K562 (cell line): Measurements from ENCODE around the gene IMMP2L. TPM values are rescaled to one million over a fixed set of nuclear protein-coding genes. Genes with fewer than 3 reads are reported as not detected.

Experiments used
- ATAC-seq: fragments of 200-7000 bp; cut with Tn5 transposase; 3 replicates; pipeline ENCODE4 v1.9.1; 2020; ENCODE audit warnings: moderate library complexity
- BruUV-seq: library from RNA; stranded (reverse); fragments of 400-500 nt; replicated peaks from 2 replicates; lab custom pipeline; 2021; lab: Mats Ljungman, UMichigan
- CTCF ChIA-PET: fragments of 300-600 bp; formaldehyde crosslinking; extraction: SDS; loops from one replicate; lab custom pipeline; 2021; ENCODE audit warnings: low intra/inter-chr PET ratio; lab: Yijun Ruan, JAX
- POLR2A ChIA-PET: fragments of 300-600, 350-650 bp; sonication (Branson Sonifier 250); formaldehyde crosslinking; extraction: SDS; loops from one replicate; lab custom pipeline; 2021; ENCODE audit warnings: antibody characterized with exemption, inconsistent platforms; lab: Yijun Ruan, JAX
- DNase-seq, 4 experiments: peaks; one replicate each; pipeline versions ENCODE4 v3.0.0 to v3.0.0-alpha.2; 2011 to 2018; ENCODE audit warnings: low spot score in 3 of 4, mixed read lengths in 3 of 4; ENCODE audit errors: extremely low read depth in 1 of 4
- FAIRE-seq: peaks from 2 replicates; lab custom pipeline; 2011; peaks lifted over from hg19 to GRCh38; lab: Jason Lieb, UNC
- H2AFZ ChIP-seq: 2 replicates; pipeline ENCODE4 v1.6.0; 2011; ENCODE audit warnings: low read depth, low read length, control low read depth, inconsistent platforms
- H3K27ac ChIP-seq: fragments of 200-600 bp; 3 replicates; pipeline ENCODE4 v1.8.0; 2011; ENCODE audit warnings: low read depth, mild to moderate bottlenecking, control low read depth, inconsistent platforms, low read length, moderate library complexity, mixed read lengths; ENCODE audit errors: extremely low read depth
- H3K27me3 ChIP-seq, 2 experiments: fragments of 300-600 bp in 1 of 2; 2 replicates in 1 of 2; 3 replicates in 1 of 2; pipeline versions ENCODE4 v1.6.0 to v1.8.0; 2011; ENCODE audit warnings: inconsistent platforms in 2 of 2, low read length in 2 of 2, mild to moderate bottlenecking in 1 of 2, mixed read lengths in 1 of 2, moderate library complexity in 1 of 2; ENCODE audit not compliant: control insufficient read depth in 2 of 2, insufficient read depth in 2 of 2
- H3K36me3 ChIP-seq: fragments of 300-600 bp; 3 replicates; pipeline ENCODE4 v1.8.0; 2011; ENCODE audit warnings: mild to moderate bottlenecking, low read length, inconsistent platforms; ENCODE audit not compliant: control insufficient read depth, insufficient read depth
- H3K4me1 ChIP-seq, 2 experiments: fragments of 200-600 bp in 1 of 2; replicated peaks in 1 of 2; 2 replicates in 1 of 2; 3 replicates in 1 of 2; pipeline versions ENCODE4 v1.5.1 to v1.8.0; 2011; ENCODE audit warnings: inconsistent platforms in 2 of 2, low read length in 2 of 2, mild to moderate bottlenecking in 1 of 2, mixed read lengths in 1 of 2, moderate library complexity in 1 of 2; ENCODE audit not compliant: control insufficient read depth in 2 of 2, insufficient read depth in 2 of 2
- H3K4me2 ChIP-seq: 2 replicates; pipeline ENCODE4 v1.6.1; 2011; ENCODE audit warnings: low read length, control low read depth, inconsistent platforms, mixed read lengths; ENCODE audit not compliant: insufficient read depth
- H3K4me3 ChIP-seq: fragments of 200-600 bp; sonication (generic), shearing (Covaris generic); 2 replicates; pipeline ENCODE4 v1.5.1; 2016; ENCODE audit warnings: control low read depth, inconsistent platforms
- H3K79me2 ChIP-seq: fragments of 200-600 bp; 3 replicates; pipeline ENCODE4 v1.8.0; 2011; ENCODE audit warnings: low read length, inconsistent platforms; ENCODE audit not compliant: control insufficient read depth, insufficient read depth
- H3K9ac ChIP-seq, 2 experiments: 2 replicates each; pipeline versions ENCODE4 v1.6.0 to v1.6.1; 2011; ENCODE audit warnings: low read depth in 2 of 2, low read length in 2 of 2, control low read depth in 1 of 2, inconsistent platforms in 1 of 2, mild to moderate bottlenecking in 1 of 2, mixed read lengths in 1 of 2; ENCODE audit not compliant: insufficient read depth in 1 of 2
- H3K9me1 ChIP-seq: one replicate; pipeline ENCODE4 v1.6.0; 2011; ENCODE audit warnings: inconsistent platforms, mild to moderate bottlenecking, low read length, moderate library complexity; ENCODE audit not compliant: control insufficient read depth, insufficient read depth
- H3K9me3 ChIP-seq: replicated peaks from 2 replicates; pipeline ENCODE4 v1.5.1; 2011; ENCODE audit warnings: low read depth, low read length, inconsistent platforms; ENCODE audit not compliant: control insufficient read depth, insufficient read depth
- H4K20me1 ChIP-seq: replicated peaks from 2 replicates; pipeline ENCODE4 v1.6.1; 2011; ENCODE audit warnings: low read length, inconsistent platforms, mixed read lengths; ENCODE audit not compliant: control insufficient read depth, insufficient read depth
- BDP1 ChIP-seq: IDR thresholded peaks from 3 replicates; pipeline ENCODE4 v1.6.1; 2011; ENCODE audit not compliant: insufficient read length, insufficient read depth
- C11orf30 ChIP-seq: fragments of 450-650 bp; IDR thresholded peaks from 2 replicates; pipeline ENCODE4 v1.6.1; 2016; ENCODE audit warnings: low read depth, mild to moderate bottlenecking
- E2F3 ChIP-seq: fragments of 250-450 bp; sonication (Bioruptor Pico); IDR thresholded peaks from 2 replicates; pipeline ENCODE4 v1.4.0; 2020; ENCODE audit warnings: mild to moderate bottlenecking
- KDM5B ChIP-seq: fragments of 200-600 bp; sonication (generic); IDR thresholded peaks from 2 replicates; pipeline ENCODE4 v1.6.1; 2012; ENCODE audit warnings: low read depth, mild to moderate bottlenecking, moderate library complexity, low read length, control low read depth, inconsistent platforms; ENCODE audit not compliant: insufficient replicate concordance
- MAFG ChIP-seq: fragments of 450-650 bp; conservative IDR thresholded peaks from 2 replicates; pipeline ENCODE4 v1.6.1; 2016; ENCODE audit warnings: missing genetic modification characterization, missing compliant biosample characterization
- MAFK ChIP-seq: IDR thresholded peaks from 2 replicates; pipeline ENCODE4 v1.6.1; 2011; ENCODE audit warnings: low read length, improper control_type of control experiment
- PREB ChIP-seq: sonication (generic); formaldehyde crosslinking; IDR thresholded peaks from 2 replicates; pipeline ENCODE4 v1.8.1; 2023; ENCODE audit warnings: mild to moderate bottlenecking, missing genetic modification reagents
- RFX1 ChIP-seq: fragments of 450-650 bp; IDR thresholded peaks from 2 replicates; pipeline ENCODE4 v1.6.1; 2016; ENCODE audit warnings: mild to moderate bottlenecking, moderate library complexity
- SMC3 ChIP-seq: conservative IDR thresholded peaks from 2 replicates; pipeline ENCODE4 v1.6.1; 2011; ENCODE audit warnings: low read depth, low read length, improper control_type of control experiment; ENCODE audit not compliant: insufficient read depth
- SP1 ChIP-seq: sonication (generic); formaldehyde crosslinking; IDR thresholded peaks from 2 replicates; pipeline ENCODE4 v1.8.1; 2022; ENCODE audit warnings: mild to moderate bottlenecking, missing genetic modification reagents
- TAF15 ChIP-seq: fragments of 200-400 bp; formaldehyde crosslinking; IDR thresholded peaks from 2 replicates; pipeline ENCODE4 v1.6.1; 2017; ENCODE audit warnings: mild to moderate bottlenecking, low read depth, low read length, moderate library complexity
- TCF7 ChIP-seq: sonication (generic); IDR thresholded peaks from 2 replicates; pipeline ENCODE4 v1.6.1; 2016; ENCODE audit warnings: antibody characterized with exemption, borderline replicate concordance
- TCF7L2 ChIP-seq: fragments of 150-350 bp; IDR thresholded peaks from 2 replicates; pipeline ENCODE4 v1.6.1; 2016; ENCODE audit warnings: low read depth, mild to moderate bottlenecking, low read length, moderate library complexity
- TEAD1 ChIP-seq, 2 experiments: fragments of 450-650 bp in 1 of 2; sonication (generic) in 1 of 2; formaldehyde crosslinking; IDR thresholded peaks; 2 replicates each; pipeline versions ENCODE4 v1.4.0 to v1.8.0; 2020 to 2022; ENCODE audit warnings: mild to moderate bottlenecking in 2 of 2, missing genetic modification reagents in 1 of 2
- ZNF316 ChIP-seq: fragments of 450-650 bp; IDR thresholded peaks from 2 replicates; pipeline ENCODE4 v1.6.1; 2016
- ZNF639 ChIP-seq, 2 experiments: fragments of 200-800 bp in 1 of 2; sonication (Bioruptor generic) in 1 of 2; sonication (generic) in 1 of 2; formaldehyde crosslinking in 1 of 2; IDR thresholded peaks in 1 of 2; conservative IDR thresholded peaks in 1 of 2; 2 replicates each; pipeline versions ENCODE4 v1.5.0 to v1.6.1; 2016 to 2020; ENCODE audit warnings: missing compliant biosample characterization in 1 of 2, missing genetic modification characterization in 1 of 2, missing genetic modification reagents in 1 of 2
- WGBS: fragments of 100-300 bp; shearing (Covaris generic); methylation state at CpG from one replicate; pipeline ENCODE4 v1.1.6; 2016; ENCODE audit warnings: low coverage, mixed read lengths; ENCODE audit not compliant: insufficient coverage; ENCODE audit errors: missing lambda C conversion rate; 5-methylcytosine and 5-hydroxymethylcytosine counted together
- in situ Hi-C: fragments of 300-500 bp; cut with MboI; formaldehyde crosslinking; loops from 4 replicates; pipeline ENCODE4 v1.15.0; 2018; ENCODE audit warnings: inconsistent platforms, mixed read lengths
- intact Hi-C: fragments of 100-400 bp; cut with micrococcal nuclease; formaldehyde crosslinking; loops from 2 replicates; pipeline ENCODE4 v1.14.2; 2022
- polyA plus RNA-seq, 8 experiments: library from polyadenylated mRNA; depleted of rRNA in 4 of 8; stranded (reverse) in 5 of 8; unstranded in 3 of 8; fragments of >200 nt; fragmentation: Nextera tagmentation in 2 of 8; fragmentation: Illumina TruSeq in 1 of 8; extraction: Ambion mirVana in 2 of 8; extraction: Trizol in 1 of 8; gene quantifications; 2 replicates each; pipeline versions ENCODE4 v1.2.1 to v1.2.3, GENCODE V29; 2011 to 2014; ENCODE audit warnings: inconsistent platforms in 1 of 8, missing spikeins in 1 of 8
- total RNA-seq, 7 experiments: library from RNA; depleted of rRNA in 6 of 7; stranded (reverse); fragments of >200 nt in 6 of 7; fragmentation: Illumina TruSeq in 2 of 7; extraction: Trizol in 2 of 7; gene quantifications; 2 replicates each; pipeline versions ENCODE4 v1.2.1 to v1.2.3, GENCODE V29; 2011 to 2021; ENCODE audit warnings: low replicate concordance in 1 of 7
- TF ChIP-seq, protein P1 (sequence below): fragments of 450-650 bp; formaldehyde crosslinking; IDR thresholded peaks from 2 replicates; pipeline ENCODE4 v1.4.0; 2022; ENCODE audit warnings: missing genetic modification characterization
- TF ChIP-seq, protein P2 (sequence below): sonication (generic); formaldehyde crosslinking; IDR thresholded peaks from 2 replicates; pipeline ENCODE4 v1.8.0; 2022; ENCODE audit warnings: missing genetic modification reagents, mild to moderate bottlenecking, moderate library complexity, borderline replicate concordance

IMMP2L gene
- total and polyA plus RNA-seq, 9 of the 15 experiments (the other 6 are each of a cell fraction or from before 2014, with no cell fraction given): 29.7 to 116 (median 53.0) TPM

GRCh38 chr7:111556977-111557376 is 5.3 kb downstream of the IMMP2L start (continued):
- TF ChIP-seq, protein P1, sequence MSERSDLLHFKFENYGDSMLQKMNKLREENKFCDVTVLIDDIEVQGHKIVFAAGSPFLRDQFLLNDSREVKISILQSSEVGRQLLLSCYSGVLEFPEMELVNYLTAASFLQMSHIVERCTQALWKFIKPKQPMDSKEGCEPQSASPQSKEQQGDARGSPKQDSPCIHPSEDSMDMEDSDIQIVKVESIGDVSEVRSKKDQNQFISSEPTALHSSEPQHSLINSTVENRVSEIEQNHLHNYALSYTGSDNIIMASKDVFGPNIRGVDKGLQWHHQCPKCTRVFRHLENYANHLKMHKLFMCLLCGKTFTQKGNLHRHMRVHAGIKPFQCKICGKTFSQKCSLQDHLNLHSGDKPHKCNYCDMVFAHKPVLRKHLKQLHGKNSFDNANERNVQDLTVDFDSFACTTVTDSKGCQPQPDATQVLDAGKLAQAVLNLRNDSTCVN (CRISPR knock-in tag): 0 out of 2 replicates have a peak, but pooled peaks have one; percentile 16
- TF ChIP-seq PREB (CRISPR knock-in tag): no peak

DNA sequence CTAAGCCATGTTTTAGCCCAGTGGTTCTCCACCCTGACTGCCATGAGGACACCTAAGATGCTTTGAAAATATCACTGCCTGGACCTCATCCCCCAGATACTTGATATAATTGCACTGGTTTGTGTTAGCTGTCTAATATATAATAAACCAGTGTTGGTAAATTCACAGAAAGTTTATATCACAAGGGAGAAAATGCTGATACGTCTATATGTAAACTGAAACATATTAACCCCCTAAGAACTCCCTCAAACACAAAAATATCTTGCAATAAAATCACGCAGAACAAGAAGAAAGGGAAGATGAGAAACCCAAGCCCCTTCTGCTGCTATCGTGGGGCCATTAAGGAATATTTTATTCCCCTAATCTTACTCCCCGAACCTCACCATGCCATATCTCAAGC is 8.2 kb downstream of the IMMP2L start:
- Histone ChIP-seq H2AFZ (no peak overlapping the region), H3K27me3 (no peaks in the 10 kb centered on the region), H3K36me3 (peaks cover 94% of the 10 kb centered on the region), H3K27ac (no peak overlapping the region), H3K9me3 (no peaks in the 10 kb centered on the region), H3K4me1 (no peaks in the 10 kb centered on the region), H3K4me2 (no peak overlapping the region), H4K20me1 (no peaks in the 10 kb centered on the region), H3K9ac (no peak overlapping the region), H3K4me3 (no peak overlapping the region), H3K79me2 (0 out of 3 replicates have a peak, but pooled peaks cover 2% of the 10 kb centered on the region), H3K9me1 (no peaks in the 10 kb centered on the region)
- ATAC-seq (no peak), FAIRE-seq (no peak), DNase-seq (no peak)
- intact Hi-C loops (no loop called here), in situ Hi-C loops (no loop called here)
- ChIA-PET POLR2A (interaction anchor here (1.3 to 1.5 kb wide), 2 partner anchors 9 to 21 kb away, joined by 3 to 4 read pairs; no protein-coding TSS in a partner anchor), CTCF (no interaction called here)
- no TSS peak for BruUV-seq
- 81% methylated on average over 4 of the region's 4 CpGs for WGBS
- TF ChIP-seq TEAD1 (CRISPR knock-in tag; IDR thresholded peaks at IDR 0.05): no peak
- no peak for TF ChIP-seq ZNF639 (CRISPR knock-in tag; conservative IDR thresholded peaks at IDR 0.05 in 1 of 2, IDR thresholded peaks at IDR 0.05 in 1 of 2)
- TF ChIP-seq BDP1: no peak
- TF ChIP-seq MAFK: peak; percentile 10; the same call in 1 of the 2 replicates
- peak; percentile 76 for TF ChIP-seq C11orf30
- no peak for TF ChIP-seq TCF7
- TF ChIP-seq MAFG: peak; percentile 54
- no peak for TF ChIP-seq TCF7L2
- peak; percentile 91 for TF ChIP-seq ZNF316
- no peak for TF ChIP-seq TAF15
- TF ChIP-seq E2F3 (CRISPR knock-in tag): no peak
- no peak for TF ChIP-seq SMC3
- no peak for TF ChIP-seq KDM5B
- no peak for TF ChIP-seq SP1 (CRISPR knock-in tag)
- TF ChIP-seq, protein P2, sequence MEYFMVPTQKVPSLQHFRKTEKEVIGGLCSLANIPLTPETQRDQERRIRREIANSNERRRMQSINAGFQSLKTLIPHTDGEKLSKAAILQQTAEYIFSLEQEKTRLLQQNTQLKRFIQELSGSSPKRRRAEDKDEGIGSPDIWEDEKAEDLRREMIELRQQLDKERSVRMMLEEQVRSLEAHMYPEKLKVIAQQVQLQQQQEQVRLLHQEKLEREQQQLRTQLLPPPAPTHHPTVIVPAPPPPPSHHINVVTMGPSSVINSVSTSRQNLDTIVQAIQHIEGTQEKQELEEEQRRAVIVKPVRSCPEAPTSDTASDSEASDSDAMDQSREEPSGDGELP: no peak
- no peak for TF ChIP-seq RFX1
